Measurements from ENCODE around the gene ABCB1.
"Not testable (repeated sequence)": the region's sequence is repeated elsewhere in the genome, so short reads cannot be mapped to it uniquely, and the experiment has no call there.

The ABCB1 gene

GRCh38 chr7:87473192-87473591 lies 127.5 kb downstream of the ABCB1 start:
- no peak for DNase-seq (ENCODE audit: low spot score)

GRCh38 chr7:87471473-87471872 lies 129.2 kb downstream of the ABCB1 start:
- DNase-seq (ENCODE audit: low spot score) = no peak

- not testable (repeated sequence) for DNase-seq (ENCODE audit: low spot score)
Observed at GRCh38 chr7:87469204-87469603, 131.5 kb downstream of the ABCB1 start.

- DNase-seq (ENCODE audit: low spot score) = not testable (repeated sequence)
Observed at GRCh38 chr7:87465534-87465880, 135.2 kb downstream of the ABCB1 start.

GRCh38 chr7:87464830-87465533 lies 135.7 kb downstream of the ABCB1 start:
- DNase-seq (ENCODE audit: low spot score) = not testable (repeated sequence)

GRCh38 chr7:87463982-87464381 lies 136.7 kb downstream of the ABCB1 start:
- no peak for DNase-seq (ENCODE audit: low spot score)

- DNase-seq (ENCODE audit: low spot score) = not testable (repeated sequence)
Observed at GRCh38 chr7:87460444-87460843, 140.2 kb downstream of the ABCB1 start.

GRCh38 chr7:87459941-87460340 lies 140.7 kb downstream of the ABCB1 start:
- no peak for DNase-seq (ENCODE audit: low spot score)

- no peak for DNase-seq (ENCODE audit: low spot score)
Observed at GRCh38 chr7:87458148-87458547, 142.5 kb downstream of the ABCB1 start.

- no peak for DNase-seq (ENCODE audit: low spot score)
Observed at GRCh38 chr7:87456247-87456646, 144.4 kb downstream of the ABCB1 start.
